DMS53 (cell line): ENCODE measurements around the gene CAPN13.

Experiments
- DNase-seq: peaks from one replicate; lab custom pipeline; 2025; lab: John Stamatoyannopoulos, UW

Gene CAPN13

GRCh38 chr2:30730736-30731647, 76.3 kb downstream of the CAPN13 start:
- no peak for DNase-seq

DNA sequence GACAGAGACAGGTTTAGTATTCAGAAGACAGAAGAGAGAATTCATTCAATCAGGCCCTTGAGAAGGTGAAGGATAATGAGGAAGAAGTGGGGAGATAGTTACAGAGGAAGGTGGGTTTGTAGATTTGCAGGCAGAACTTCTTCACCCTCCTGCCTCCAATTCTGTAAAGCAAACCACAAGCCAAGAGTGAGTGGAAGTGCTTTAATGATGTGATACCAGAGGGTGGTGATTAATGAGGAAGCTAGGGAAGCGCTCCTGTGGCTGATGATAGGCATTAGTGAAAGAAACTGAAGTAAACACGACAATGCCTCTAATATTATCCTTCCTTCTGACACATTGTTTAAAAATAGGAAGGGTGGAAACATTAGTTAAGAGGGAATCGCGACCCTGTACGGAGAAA, 78.2 kb downstream of the CAPN13 start:
- no peak for DNase-seq

GRCh38 chr2:30722936-30723725, 84.1 kb downstream of the CAPN13 start:
- no peak for DNase-seq

DNA sequence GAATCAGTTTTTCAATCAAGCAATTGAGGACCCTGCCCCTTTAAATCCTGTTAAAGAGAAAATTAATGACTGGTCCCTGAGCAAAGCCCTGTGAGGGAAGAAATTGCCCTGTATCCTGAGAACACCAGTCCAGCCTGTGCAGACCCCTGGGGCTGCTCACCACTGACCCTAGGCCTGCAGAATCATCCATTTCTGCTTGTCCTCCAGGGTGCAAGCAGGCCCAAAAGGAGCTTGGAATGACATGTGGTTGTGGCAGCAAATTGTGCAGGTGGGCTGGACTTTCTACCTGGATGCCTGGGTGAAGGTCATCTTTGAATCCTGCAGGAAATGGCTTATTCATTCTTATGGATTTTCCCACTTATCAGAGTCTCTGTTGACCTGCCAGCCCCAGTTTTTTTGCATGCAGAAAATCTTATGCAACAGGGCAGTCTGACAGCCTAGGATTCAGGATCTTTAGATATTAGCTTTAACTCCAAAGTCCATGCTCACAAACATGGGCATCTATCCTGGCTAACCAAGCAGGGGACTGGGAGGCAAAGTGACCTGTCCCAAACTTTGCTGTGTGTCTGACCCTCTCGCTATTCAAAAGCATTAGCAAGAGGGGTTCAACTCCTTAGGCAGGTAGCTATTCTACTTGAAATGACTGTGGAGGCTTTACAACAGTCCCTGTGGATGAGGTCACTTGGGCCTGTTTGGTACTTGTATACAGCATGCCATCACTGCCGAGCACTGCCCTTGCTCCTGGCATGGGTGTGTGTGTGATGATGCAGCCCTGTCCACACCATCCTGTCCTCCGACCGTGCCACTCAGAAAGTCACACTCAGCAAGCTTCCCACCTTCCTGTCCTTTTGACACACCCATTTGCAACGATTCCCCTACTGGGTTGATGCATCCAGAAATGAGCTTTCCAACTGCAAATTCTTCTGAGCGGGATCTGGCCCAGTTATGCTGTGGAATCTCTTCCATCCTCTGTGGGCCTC, 85.3 kb downstream of the CAPN13 start:
- DNase-seq: no peak

DNA sequence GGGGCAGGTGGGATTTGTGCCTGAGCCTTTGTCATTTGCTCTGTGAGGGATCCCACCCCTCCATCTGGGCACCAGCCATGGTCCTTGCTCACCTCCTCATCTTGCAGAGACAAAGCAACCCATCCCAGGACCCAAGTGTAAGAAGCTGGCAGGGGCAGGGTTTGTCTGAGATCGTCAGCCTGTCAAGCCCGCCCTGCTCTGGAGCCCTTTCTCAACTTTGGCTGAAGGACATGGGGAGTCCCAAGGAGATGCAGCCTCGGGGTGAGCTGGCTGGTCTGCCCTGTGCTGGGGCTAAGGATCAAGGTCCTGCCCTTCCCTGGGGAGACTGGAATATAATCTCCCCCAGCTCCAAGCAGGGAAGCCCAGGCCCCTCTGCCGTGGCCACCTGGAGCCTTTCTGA, 86.0 kb downstream of the CAPN13 start:
- no peak for DNase-seq

GRCh38 chr2:30717081-30717650, 90.1 kb downstream of the CAPN13 start:
- DNase-seq: no peak

GRCh38 chr2:30716123-30716900, 90.9 kb downstream of the CAPN13 start:
- no peak for DNase-seq

GRCh38 chr2:30714811-30715709, 92.2 kb downstream of the CAPN13 start:
- peak; percentile 19 for DNase-seq

DNA sequence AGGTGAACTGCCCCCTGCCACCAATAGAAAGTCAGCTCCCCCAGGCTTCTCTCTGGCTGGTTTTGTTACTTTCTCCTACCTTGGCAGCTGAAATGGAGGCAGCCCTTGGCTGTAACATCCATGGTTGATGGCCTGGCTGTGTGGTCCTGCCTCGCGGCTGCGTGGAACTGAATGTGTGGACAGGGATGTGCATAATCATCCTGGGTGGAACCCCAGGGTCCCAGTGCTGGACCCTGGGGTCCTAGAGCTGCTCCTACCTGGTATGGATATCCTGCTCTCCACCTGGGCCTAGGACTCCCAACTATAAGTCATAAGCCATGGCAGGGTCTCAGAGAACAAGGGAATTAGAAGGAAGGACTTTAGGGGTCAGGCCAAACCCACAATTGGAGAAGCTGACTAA, 93.5 kb downstream of the CAPN13 start:
- no peak for DNase-seq

GRCh38 chr2:30711646-30712085, 95.6 kb downstream of the CAPN13 start:
- DNase-seq: peak; percentile 93

GRCh38 chr2:30710461-30710860, 96.8 kb downstream of the CAPN13 start:
- no peak for DNase-seq

GRCh38 chr2:30710016-30710415, 97.2 kb downstream of the CAPN13 start:
- DNase-seq: no peak

- DNase-seq: no peak
These were observed 97.7 kb downstream of the CAPN13 start for GRCh38 chr2:30709516-30709915.

DNA sequence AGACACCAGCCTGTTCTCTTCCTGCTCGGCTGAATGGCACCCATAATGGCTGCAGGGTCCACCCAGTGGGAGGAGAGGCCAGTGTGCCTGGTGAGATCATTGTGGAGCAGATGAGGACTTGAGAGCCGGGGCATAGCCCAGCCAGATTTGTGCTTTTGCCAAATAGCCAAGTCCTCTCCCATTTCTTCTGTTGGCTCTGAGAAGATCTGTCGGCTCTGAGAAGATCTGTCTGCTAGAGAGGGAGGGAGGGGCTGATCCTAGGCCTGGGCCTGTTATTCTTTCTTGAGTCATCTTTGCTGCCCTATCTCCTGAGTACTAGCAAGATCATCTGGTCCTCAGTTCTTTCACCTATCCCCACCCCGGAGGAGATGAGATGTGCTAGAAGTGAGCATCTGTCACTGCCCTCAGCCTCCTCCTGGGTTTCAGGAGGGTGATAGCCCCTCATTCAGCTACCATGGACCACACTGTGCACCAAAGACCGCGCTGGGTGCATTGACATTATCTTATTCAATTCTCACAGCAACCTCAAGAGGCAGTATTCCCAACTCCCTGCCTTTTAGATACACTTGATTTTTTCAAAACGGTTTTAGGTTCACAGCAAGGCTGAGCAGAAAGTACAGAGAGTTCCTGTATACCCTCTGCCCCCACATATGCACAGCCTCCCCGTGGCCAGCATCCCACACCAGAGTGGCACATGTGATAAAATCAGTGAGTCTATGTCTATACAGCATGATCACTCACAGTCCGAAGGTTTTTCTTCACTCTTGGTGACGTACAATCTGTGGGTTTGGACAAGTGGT, 98.6 kb downstream of the CAPN13 start:
- peak; percentile 40 for DNase-seq

DNA sequence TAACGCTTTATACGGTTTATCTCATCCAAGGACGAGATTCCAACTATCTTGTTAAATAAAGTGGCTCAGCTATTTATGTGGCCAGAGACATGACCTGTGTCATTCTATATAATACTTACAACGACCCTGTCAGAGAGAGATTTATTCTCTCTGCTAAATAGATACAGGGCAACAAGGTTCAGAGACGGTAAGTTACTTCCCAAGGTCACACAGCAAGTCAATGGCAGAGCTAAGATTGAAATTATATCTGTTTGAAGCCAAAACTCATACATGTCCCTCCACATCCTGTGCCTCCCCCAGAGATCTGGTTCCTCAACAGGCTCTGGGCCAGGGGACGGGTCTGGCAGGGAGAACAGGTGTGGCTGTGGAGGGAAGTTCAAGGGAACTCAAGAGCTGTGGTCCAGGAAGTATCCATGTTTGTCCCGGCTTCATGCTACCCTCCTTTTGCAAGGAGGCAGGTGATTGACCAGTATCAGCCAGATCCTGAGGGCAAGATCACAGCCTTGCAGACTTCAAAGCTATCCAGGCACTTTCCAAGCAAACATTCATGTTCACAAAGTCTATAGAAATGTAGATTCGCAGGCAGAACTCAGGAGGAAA, 99.8 kb downstream of the CAPN13 start:
- DNase-seq: peak; percentile 8

GRCh38 chr2:30706534-30707303, 100.5 kb downstream of the CAPN13 start:
- peak; percentile 82 for DNase-seq

DNA sequence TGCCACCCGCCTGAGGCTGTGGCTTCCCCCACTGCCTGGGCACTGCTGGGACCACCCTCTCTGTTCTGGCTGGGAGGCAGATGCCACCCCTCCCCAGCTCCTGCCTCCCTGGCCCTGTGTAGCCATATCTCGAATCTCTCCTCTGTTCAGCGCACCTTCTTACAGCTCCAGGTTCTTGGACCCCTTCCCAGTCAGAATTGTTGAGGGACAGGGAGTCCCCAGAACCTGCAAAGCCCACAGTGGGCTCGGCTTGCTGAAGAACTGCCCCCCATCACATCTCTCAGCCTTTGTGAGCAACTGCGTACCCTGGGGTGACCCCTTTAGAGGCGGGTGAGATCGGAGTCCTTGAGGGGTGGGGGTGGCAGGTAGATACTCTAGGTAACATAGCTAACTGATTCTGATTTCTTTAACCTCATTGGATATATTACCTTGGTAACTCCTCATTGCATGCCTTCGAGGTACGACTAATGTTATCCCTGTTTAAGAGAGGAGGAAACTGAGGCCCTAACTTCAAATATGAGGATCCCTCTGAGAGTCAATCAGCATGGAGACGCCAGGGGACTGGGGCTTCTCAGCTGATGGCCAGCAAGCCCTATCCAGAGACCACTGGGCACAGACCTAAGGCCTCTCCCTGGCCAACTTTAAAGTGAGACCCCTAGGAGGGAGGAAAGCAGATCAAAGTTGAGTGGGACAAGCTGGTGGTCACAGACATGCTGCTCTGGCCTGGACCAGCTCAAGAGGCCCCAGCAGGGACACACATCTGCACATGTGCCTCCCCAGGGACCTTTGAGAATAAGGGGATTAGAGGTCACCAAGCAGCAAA, 101.3 kb downstream of the CAPN13 start:
- no peak for DNase-seq
